Endothelial cell of umbilical vein (primary cell): Measurements from ENCODE around the gene NPPC. TPM values are rescaled to one million over a fixed set of nuclear protein-coding genes. Genes with fewer than 3 reads are reported as not detected.
A peak's percentile ranks its signal among the peaks of the same experiment; 100 is the strongest.

Experiments used
- BruUV-seq: library from RNA; stranded (reverse); fragments of 400-500 nt; replicated peaks from 2 replicates; lab custom pipeline; 2021; lab: Mats Ljungman, UMichigan
- CTCF ChIA-PET: fragments of 300-600, 350-600 bp; sonication (Branson Sonifier 250); formaldehyde crosslinking; loops from one replicate; lab custom pipeline; 2021; ENCODE audit warnings: antibody characterized with exemption, inconsistent platforms; lab: Charles Lee
- POLR2A ChIA-PET: fragments of 300-600, 350-600 bp; sonication (Branson Sonifier 250); formaldehyde crosslinking; loops from one replicate; lab custom pipeline; 2021; ENCODE audit warnings: antibody characterized with exemption, inconsistent platforms; lab: Charles Lee
- DNase-seq: peaks from one replicate; pipeline ENCODE4 v3.0.0-alpha.2; 2011; ENCODE audit warnings: low read depth, low spot score
- FAIRE-seq: peaks from 2 replicates; lab custom pipeline; 2011; peaks lifted over from hg19 to GRCh38; lab: Jason Lieb, UNC
- H2AFZ ChIP-seq: 2 replicates; pipeline ENCODE4 v1.6.0; 2012; ENCODE audit warnings: low read depth, low read length, control low read depth, inconsistent platforms
- H3K27ac ChIP-seq: 2 replicates; pipeline ENCODE4 v1.5.1; 2011; ENCODE audit warnings: low read depth, mild to moderate bottlenecking, control low read depth, low read length, moderate library complexity; ENCODE audit not compliant: insufficient read depth
- H3K27me3 ChIP-seq, 2 experiments: 2 replicates each; pipeline versions ENCODE4 v1.6.0 to v1.6.1; 2011; ENCODE audit warnings: low read length in 2 of 2, mixed read lengths in 1 of 2; ENCODE audit not compliant: control insufficient read depth in 2 of 2, insufficient read depth in 2 of 2
- H3K36me3 ChIP-seq, 2 experiments: 2 replicates in 1 of 2; 3 replicates in 1 of 2; pipeline ENCODE4 v1.5.1; 2011; ENCODE audit warnings: low read length in 2 of 2, mild to moderate bottlenecking in 1 of 2, moderate library complexity in 1 of 2; ENCODE audit not compliant: control insufficient read depth in 2 of 2, insufficient read depth in 2 of 2; ENCODE audit errors: extremely low read depth in 1 of 2
- H3K4me1 ChIP-seq: 3 replicates; pipeline ENCODE4 v1.5.1; 2011; ENCODE audit warnings: mild to moderate bottlenecking, low read length; ENCODE audit not compliant: control insufficient read depth, insufficient read depth; ENCODE audit errors: extremely low read depth
- H3K4me2 ChIP-seq: 2 replicates; pipeline ENCODE4 v1.6.1; 2011; ENCODE audit warnings: low read length, control low read depth, mixed read lengths; ENCODE audit not compliant: insufficient read depth
- H3K4me3 ChIP-seq, 3 experiments: fragments of 200-600 bp in 1 of 3; sonication (generic), shearing (Covaris generic) in 1 of 3; replicated peaks in 1 of 3; 2 replicates each; pipeline ENCODE4 v1.5.1; 2011 to 2016; ENCODE audit warnings: control low read depth in 3 of 3, low read length in 3 of 3, mild to moderate bottlenecking in 2 of 3, inconsistent platforms in 1 of 3, low read depth in 1 of 3, moderate library complexity in 1 of 3; ENCODE audit not compliant: insufficient read depth in 1 of 3
- H3K79me2 ChIP-seq: 2 replicates; pipeline ENCODE4 v1.6.0; 2012; ENCODE audit warnings: low read length, inconsistent platforms; ENCODE audit not compliant: control insufficient read depth, insufficient read depth
- H3K9ac ChIP-seq: replicated peaks from 2 replicates; pipeline ENCODE3; 2011; ENCODE audit warnings: low read length, control low read depth; ENCODE audit not compliant: insufficient read depth; ENCODE audit errors: extremely low read depth
- H3K9me1 ChIP-seq: replicated peaks from 3 replicates; pipeline ENCODE4 v1.6.0; 2011; ENCODE audit warnings: mild to moderate bottlenecking, low read length; ENCODE audit not compliant: control insufficient read depth, insufficient read depth; ENCODE audit errors: extremely low read depth
- H3K9me3 ChIP-seq: replicated peaks from 2 replicates; pipeline ENCODE4 v1.5.1; 2012; ENCODE audit warnings: low read length, inconsistent platforms; ENCODE audit not compliant: control insufficient read depth, insufficient read depth
- H4K20me1 ChIP-seq: replicated peaks from 2 replicates; pipeline ENCODE3; 2011; ENCODE audit warnings: mild to moderate bottlenecking, low read length; ENCODE audit not compliant: control insufficient read depth, insufficient read depth; ENCODE audit errors: extremely low read depth
- EZH2 ChIP-seq: IDR thresholded peaks from 2 replicates; pipeline ENCODE4 v1.6.1; 2012; ENCODE audit warnings: borderline replicate concordance, low read depth, mild to moderate bottlenecking, moderate library complexity, low read length, inconsistent platforms; ENCODE audit not compliant: severe bottlenecking
- FOS ChIP-seq: IDR thresholded peaks from 2 replicates; pipeline ENCODE4 v1.6.1; 2011; ENCODE audit warnings: mild to moderate bottlenecking, low read length, moderate library complexity, borderline replicate concordance; ENCODE audit not compliant: insufficient read depth
- GATA2 ChIP-seq: IDR thresholded peaks from 2 replicates; pipeline ENCODE4 v1.7.0; 2011; ENCODE audit warnings: low read depth, mild to moderate bottlenecking, moderate library complexity, mixed read lengths, low read length; ENCODE audit not compliant: insufficient read length, insufficient read depth
- JUN ChIP-seq: IDR thresholded peaks from 2 replicates; pipeline ENCODE4 v1.6.1; 2011; ENCODE audit warnings: borderline replicate concordance, low read depth; ENCODE audit not compliant: insufficient read length, insufficient read depth
- MYC ChIP-seq: IDR thresholded peaks from one replicate; pipeline ENCODE4 v1.6.1; 2011; ENCODE audit warnings: mild to moderate bottlenecking, low read depth, low read length
- POLR2A ChIP-seq: IDR thresholded peaks from 2 replicates; pipeline ENCODE4 v1.6.1; 2012; ENCODE audit warnings: low read depth, mild to moderate bottlenecking, control low read depth, low read length
- POLR2AphosphoS5 ChIP-seq: IDR thresholded peaks from 2 replicates; pipeline ENCODE4 v1.6.1; 2012; ENCODE audit warnings: low read depth, mild to moderate bottlenecking, control low read depth, low read length, moderate library complexity; ENCODE audit not compliant: insufficient read depth
- dilution Hi-C: fragments of 300-500 bp; cut with MboI; formaldehyde crosslinking; loops from one replicate; pipeline ENCODE4 v1.15.0; 2019; ENCODE audit warnings: low sequenced_read_pairs; ENCODE audit not compliant: extremely low pct_ligation_motif_present
- intact Hi-C: fragments of 100-400 bp; cut with micrococcal nuclease; formaldehyde crosslinking; loops from one replicate; pipeline ENCODE4 v1.10.0; 2022
- polyA plus RNA-seq, 4 experiments: library from polyadenylated mRNA; depleted of rRNA in 3 of 4; stranded (reverse) in 3 of 4; unstranded in 1 of 4; fragments of >200 nt; gene quantifications; 2 replicates each; pipeline versions ENCODE4 v1.2.1 to v1.2.3, GENCODE V29; 2011 to 2012; ENCODE audit warnings: missing spikeins in 1 of 4
- total RNA-seq: library from RNA; stranded (reverse); gene quantifications from 2 replicates; pipeline ENCODE4 v1.2.3, GENCODE V29; 2021
- TF ChIP-seq, protein P1 (sequence below): IDR thresholded peaks from 2 replicates; pipeline ENCODE4 v1.6.1; 2011; ENCODE audit not compliant: insufficient read depth, insufficient read length
- TF ChIP-seq, protein P2 (sequence below), 2 donors: IDR thresholded peaks; 1 replicate in 1 of 2; 2 replicates in 1 of 2; pipeline ENCODE4 v1.5.1; 2011; ENCODE audit warnings: low read length in 2 of 2, mild to moderate bottlenecking in 2 of 2, moderate library complexity in 2 of 2, control low read depth in 1 of 2, inconsistent platforms in 1 of 2, low read depth in 1 of 2; ENCODE audit not compliant: insufficient read depth in 1 of 2; ENCODE audit errors: extremely low read depth in 1 of 2

NPPC gene
- total and polyA plus RNA-seq, 2 donors (not counting 3 experiments of a cell fraction or from before 2014, with no cell fraction given): not detected

GRCh38 chr2:231955758-231956472 lies 29.7 kb upstream of the NPPC start:
- Histone ChIP-seq H3K4me2 (no peak overlapping the region), H4K20me1 (no peaks in the 10 kb centered on the region), H3K4me1 (peaks cover 2% of the 10 kb centered on the region), H2AFZ (no peak overlapping the region), H3K9me1 (no peaks in the 10 kb centered on the region), H3K4me3 (no peak overlapping the region), H3K9ac (no peak overlapping the region), H3K9me3 (no peaks in the 10 kb centered on the region), H3K27ac (no peak overlapping the region), H3K36me3 (no peaks in the 10 kb centered on the region), H3K27me3 (no peaks in the 10 kb centered on the region), H3K79me2 (no peaks in the 10 kb centered on the region)
- intact Hi-C loops (no loop called here), dilution Hi-C loops (no loop called here)
- no peak for DNase-seq
- no TSS peak for BruUV-seq
- TF ChIP-seq GATA2 (no peak), EZH2 (no peak), FOS (no peak), POLR2A (no peak), MYC (no peak), JUN (no peak), POLR2AphosphoS5 (no peak)
- TF ChIP-seq, protein P1, sequence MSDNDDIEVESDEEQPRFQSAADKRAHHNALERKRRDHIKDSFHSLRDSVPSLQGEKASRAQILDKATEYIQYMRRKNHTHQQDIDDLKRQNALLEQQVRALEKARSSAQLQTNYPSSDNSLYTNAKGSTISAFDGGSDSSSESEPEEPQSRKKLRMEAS: no peak
- TF ChIP-seq, protein P2, sequence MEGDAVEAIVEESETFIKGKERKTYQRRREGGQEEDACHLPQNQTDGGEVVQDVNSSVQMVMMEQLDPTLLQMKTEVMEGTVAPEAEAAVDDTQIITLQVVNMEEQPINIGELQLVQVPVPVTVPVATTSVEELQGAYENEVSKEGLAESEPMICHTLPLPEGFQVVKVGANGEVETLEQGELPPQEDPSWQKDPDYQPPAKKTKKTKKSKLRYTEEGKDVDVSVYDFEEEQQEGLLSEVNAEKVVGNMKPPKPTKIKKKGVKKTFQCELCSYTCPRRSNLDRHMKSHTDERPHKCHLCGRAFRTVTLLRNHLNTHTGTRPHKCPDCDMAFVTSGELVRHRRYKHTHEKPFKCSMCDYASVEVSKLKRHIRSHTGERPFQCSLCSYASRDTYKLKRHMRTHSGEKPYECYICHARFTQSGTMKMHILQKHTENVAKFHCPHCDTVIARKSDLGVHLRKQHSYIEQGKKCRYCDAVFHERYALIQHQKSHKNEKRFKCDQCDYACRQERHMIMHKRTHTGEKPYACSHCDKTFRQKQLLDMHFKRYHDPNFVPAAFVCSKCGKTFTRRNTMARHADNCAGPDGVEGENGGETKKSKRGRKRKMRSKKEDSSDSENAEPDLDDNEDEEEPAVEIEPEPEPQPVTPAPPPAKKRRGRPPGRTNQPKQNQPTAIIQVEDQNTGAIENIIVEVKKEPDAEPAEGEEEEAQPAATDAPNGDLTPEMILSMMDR (IDR thresholded peaks at IDR 0.05; ENCODE audit: extremely low read depth in 1 of 2, insufficient read depth in 1 of 2, low read depth in 1 of 2, low read length in 2 of 2): no peak
- ChIA-PET POLR2A (no interaction called here), CTCF (no interaction called here)
- peak; percentile 38 for FAIRE-seq
